Nephron (organoid): Measurements from ENCODE around the gene ACSL6.

ENCODE experiments used
- H3K27ac Mint-ChIP-seq, 3 experiments: 2 replicates each; pipeline ENCODE4 v1.8.0; 2020; ENCODE audit warnings: mixed read lengths in 3 of 3, mild to moderate bottlenecking in 2 of 3, moderate library complexity in 1 of 3
- H3K27me3 Mint-ChIP-seq: 2 replicates; pipeline ENCODE4 v1.8.0; 2021; ENCODE audit warnings: low read depth, mild to moderate bottlenecking, moderate library complexity, mixed read lengths
- H3K36me3 Mint-ChIP-seq: 2 replicates; pipeline ENCODE4 v1.8.0; 2020; ENCODE audit warnings: low read depth, mixed read lengths
- H3K4me1 Mint-ChIP-seq: 2 replicates; pipeline ENCODE4 v1.8.0; 2020; ENCODE audit warnings: mixed read lengths
- H3K4me3 Mint-ChIP-seq, 3 experiments: 2 replicates each; pipeline ENCODE4 v1.8.0; 2020; ENCODE audit warnings: mild to moderate bottlenecking in 3 of 3, mixed read lengths in 3 of 3, moderate library complexity in 2 of 3
- H3K9me3 Mint-ChIP-seq: 2 replicates; pipeline ENCODE4 v1.8.0; 2020; ENCODE audit warnings: mixed read lengths
- TF ChIP-seq, protein P1 (sequence below), 3 experiments: fragments of 200-600 bp; sonication (generic); IDR thresholded peaks; one replicate each; pipeline ENCODE4 v1.5.0; 2021; ENCODE audit warnings: antibody characterized with exemption in 3 of 3; ENCODE audit not compliant: unreplicated experiment in 3 of 3

ACSL6 gene

DNA sequence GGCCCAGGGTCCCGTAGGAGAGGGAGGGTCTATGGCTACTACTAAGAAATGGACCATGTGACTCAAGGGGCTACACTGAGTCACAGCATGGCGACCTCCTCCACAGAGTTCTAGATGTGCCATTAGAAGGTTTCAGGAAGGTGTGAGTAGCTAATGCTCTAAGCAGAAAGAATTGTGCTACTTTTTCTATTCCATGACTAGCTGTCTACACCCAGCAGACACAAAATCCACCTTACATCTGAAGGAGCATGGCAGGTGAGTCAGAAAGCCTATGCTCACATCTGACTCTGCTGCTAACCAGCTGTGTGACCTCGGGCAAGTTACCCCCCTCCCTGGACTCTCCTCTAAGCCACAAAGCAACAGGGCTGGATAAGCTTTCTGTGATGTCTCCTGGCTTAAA is 51.6 kb downstream of the ACSL6 start:
- H3K36me3 Mint-ChIP-seq: no peaks in the 10 kb centered on the region
- no peak overlapping the region for H3K27ac Mint-ChIP-seq
- TF ChIP-seq, protein P1, sequence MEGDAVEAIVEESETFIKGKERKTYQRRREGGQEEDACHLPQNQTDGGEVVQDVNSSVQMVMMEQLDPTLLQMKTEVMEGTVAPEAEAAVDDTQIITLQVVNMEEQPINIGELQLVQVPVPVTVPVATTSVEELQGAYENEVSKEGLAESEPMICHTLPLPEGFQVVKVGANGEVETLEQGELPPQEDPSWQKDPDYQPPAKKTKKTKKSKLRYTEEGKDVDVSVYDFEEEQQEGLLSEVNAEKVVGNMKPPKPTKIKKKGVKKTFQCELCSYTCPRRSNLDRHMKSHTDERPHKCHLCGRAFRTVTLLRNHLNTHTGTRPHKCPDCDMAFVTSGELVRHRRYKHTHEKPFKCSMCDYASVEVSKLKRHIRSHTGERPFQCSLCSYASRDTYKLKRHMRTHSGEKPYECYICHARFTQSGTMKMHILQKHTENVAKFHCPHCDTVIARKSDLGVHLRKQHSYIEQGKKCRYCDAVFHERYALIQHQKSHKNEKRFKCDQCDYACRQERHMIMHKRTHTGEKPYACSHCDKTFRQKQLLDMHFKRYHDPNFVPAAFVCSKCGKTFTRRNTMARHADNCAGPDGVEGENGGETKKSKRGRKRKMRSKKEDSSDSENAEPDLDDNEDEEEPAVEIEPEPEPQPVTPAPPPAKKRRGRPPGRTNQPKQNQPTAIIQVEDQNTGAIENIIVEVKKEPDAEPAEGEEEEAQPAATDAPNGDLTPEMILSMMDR (IDR thresholded peaks at IDR 0.05; ENCODE audit: unreplicated experiment in 3 of 3): no peak
- H3K4me1 Mint-ChIP-seq: no peaks in the 10 kb centered on the region
- no peak overlapping the region for H3K4me3 Mint-ChIP-seq
- no peaks in the 10 kb centered on the region for H3K27me3 Mint-ChIP-seq
- no peaks in the 10 kb centered on the region for H3K9me3 Mint-ChIP-seq

GRCh38 chr5:131959136-131959535 is 52.3 kb downstream of the ACSL6 start:
- TF ChIP-seq, protein P1 (IDR thresholded peaks at IDR 0.05; ENCODE audit: unreplicated experiment in 3 of 3): no peak
- H3K4me3 Mint-ChIP-seq: no peak overlapping the region
- no peak overlapping the region for H3K27ac Mint-ChIP-seq
- H3K4me1 Mint-ChIP-seq: no peaks in the 10 kb centered on the region
- no peaks in the 10 kb centered on the region for H3K36me3 Mint-ChIP-seq
- H3K9me3 Mint-ChIP-seq: no peaks in the 10 kb centered on the region
- H3K27me3 Mint-ChIP-seq: no peaks in the 10 kb centered on the region

- Mint-ChIP-seq H3K27ac (peak overlapping the region in 1 of 3 experiments; percentile 76), H3K9me3 (no peaks in the 10 kb centered on the region)
Observed at GRCh38 chr5:131957721-131958441, 53.6 kb downstream of the ACSL6 start.

GRCh38 chr5:131953969-131954368 is 57.5 kb downstream of the ACSL6 start:
- Mint-ChIP-seq H3K4me3 (no peak overlapping the region), H3K9me3 (no peaks in the 10 kb centered on the region), H3K36me3 (no peaks in the 10 kb centered on the region), H3K27ac (no peak overlapping the region), H3K4me1 (no peaks in the 10 kb centered on the region), H3K27me3 (peaks cover 3% of the 10 kb centered on the region)
- TF ChIP-seq, protein P1 (IDR thresholded peaks at IDR 0.05; ENCODE audit: unreplicated experiment in 3 of 3): no peak

More at GRCh38 chr5:131957721-131958441, 53.6 kb downstream of the ACSL6 start:
- TF ChIP-seq, protein P1 (IDR thresholded peaks at IDR 0.05; ENCODE audit: unreplicated experiment in 3 of 3): no peak
- Mint-ChIP-seq H3K4me3 (no peak overlapping the region), H3K27me3 (no peaks in the 10 kb centered on the region), H3K36me3 (no peaks in the 10 kb centered on the region), H3K4me1 (no peaks in the 10 kb centered on the region)

- Mint-ChIP-seq H3K4me1 (no peaks in the 10 kb centered on the region), H3K9me3 (no peaks in the 10 kb centered on the region), H3K27ac (no peak overlapping the region), H3K27me3 (peaks cover 5% of the 10 kb centered on the region), H3K36me3 (no peaks in the 10 kb centered on the region), H3K4me3 (no peak overlapping the region)
- TF ChIP-seq, protein P1 (IDR thresholded peaks at IDR 0.05; ENCODE audit: unreplicated experiment in 3 of 3): no peak
Observed at GRCh38 chr5:131952301-131952857, 59.1 kb downstream of the ACSL6 start.

- H3K9me3 Mint-ChIP-seq: no peaks in the 10 kb centered on the region
- no peak overlapping the region for H3K4me3 Mint-ChIP-seq
- peaks cover 5% of the 10 kb centered on the region for H3K27me3 Mint-ChIP-seq
- no peaks in the 10 kb centered on the region for H3K36me3 Mint-ChIP-seq
- TF ChIP-seq, protein P1 (IDR thresholded peaks at IDR 0.05; ENCODE audit: unreplicated experiment in 3 of 3): no peak
- H3K4me1 Mint-ChIP-seq: no peaks in the 10 kb centered on the region
- no peak overlapping the region for H3K27ac Mint-ChIP-seq
Observed at GRCh38 chr5:131950706-131951105, 60.8 kb downstream of the ACSL6 start.
